Uterus (tissue), 4 donors: Measurements from ENCODE around the gene MDC1. TPM values are rescaled to one million over a fixed set of nuclear protein-coding genes. Genes with fewer than 3 reads are reported as not detected.
A peak's percentile ranks its signal among the peaks of the same experiment; 100 is the strongest.

Experiments used
- DNase-seq, 2 donors: peaks; one replicate each; pipeline ENCODE4 v3.0.0-alpha.2; 2019 to 2020
- H3K27ac ChIP-seq, 2 donors: fragments of 200-600 bp; sonication (generic); 1 replicate in 1 of 2; 2 replicates in 1 of 2; pipeline ENCODE4 v1.5.1; 2016 to 2018
- H3K27me3 ChIP-seq, 2 donors: fragments of 200-600 bp; sonication (generic); one replicate each; pipeline ENCODE4 v1.5.1; 2018 to 2019; ENCODE audit warnings: control low read depth in 1 of 2
- H3K36me3 ChIP-seq, 2 donors: fragments of 200-600 bp; sonication (generic); one replicate each; pipeline ENCODE4 v1.5.1; 2019; ENCODE audit warnings: control low read depth in 1 of 2
- H3K4me1 ChIP-seq, 2 donors: fragments of 200-600 bp; sonication (generic); one replicate each; pipeline ENCODE4 v1.5.1; 2018 to 2019; ENCODE audit warnings: control low read depth in 1 of 2
- H3K4me3 ChIP-seq, 2 donors: fragments of 200-600 bp; sonication (generic); 1 replicate in 1 of 2; 2 replicates in 1 of 2; pipeline ENCODE4 v1.5.1; 2018 to 2019; ENCODE audit warnings: mild to moderate bottlenecking in 1 of 2
- H3K9me3 ChIP-seq, 2 donors: fragments of 200-600 bp; sonication (generic); one replicate each; pipeline ENCODE4 v1.5.1; 2019; ENCODE audit warnings: control low read depth in 1 of 2
- POLR2A ChIP-seq, 2 donors: fragments of 450-650 bp; IDR thresholded peaks; one replicate each; pipeline ENCODE4 v1.6.1; 2016; ENCODE audit warnings: antibody characterized with exemption in 2 of 2, mild to moderate bottlenecking in 1 of 2, moderate library complexity in 1 of 2
- intact Hi-C: fragments of 100-400 bp; cut with DNase I; formaldehyde crosslinking; loops from one replicate; pipeline ENCODE4 v1.15.1; 2023; ENCODE audit warnings: low total_unique reads
- total RNA-seq, 4 donors: library from RNA; depleted of rRNA in 3 of 4; stranded (reverse); fragments of >200 nt in 3 of 4; gene quantifications; one replicate each; pipeline versions ENCODE4 v1.1.0 to v1.2.4, GENCODE V29; 2014 to 2023
- TF ChIP-seq, protein P1 (sequence below), 4 experiments: fragments of 200-600 bp in 2 of 4; fragments of 450-650 bp in 2 of 4; sonication (generic) in 2 of 4; IDR thresholded peaks; one replicate each; pipeline ENCODE4 v1.5.1; 2016 to 2019; ENCODE audit warnings: antibody characterized with exemption in 4 of 4, mild to moderate bottlenecking in 2 of 4, moderate library complexity in 1 of 4
- donor health status: DM: yes; HTN: yes; CAD: no.

MDC1 gene
- total RNA-seq, 4 donors from 2014 or later = 3.1 to 61.9 (median 10.2) TPM

DNA sequence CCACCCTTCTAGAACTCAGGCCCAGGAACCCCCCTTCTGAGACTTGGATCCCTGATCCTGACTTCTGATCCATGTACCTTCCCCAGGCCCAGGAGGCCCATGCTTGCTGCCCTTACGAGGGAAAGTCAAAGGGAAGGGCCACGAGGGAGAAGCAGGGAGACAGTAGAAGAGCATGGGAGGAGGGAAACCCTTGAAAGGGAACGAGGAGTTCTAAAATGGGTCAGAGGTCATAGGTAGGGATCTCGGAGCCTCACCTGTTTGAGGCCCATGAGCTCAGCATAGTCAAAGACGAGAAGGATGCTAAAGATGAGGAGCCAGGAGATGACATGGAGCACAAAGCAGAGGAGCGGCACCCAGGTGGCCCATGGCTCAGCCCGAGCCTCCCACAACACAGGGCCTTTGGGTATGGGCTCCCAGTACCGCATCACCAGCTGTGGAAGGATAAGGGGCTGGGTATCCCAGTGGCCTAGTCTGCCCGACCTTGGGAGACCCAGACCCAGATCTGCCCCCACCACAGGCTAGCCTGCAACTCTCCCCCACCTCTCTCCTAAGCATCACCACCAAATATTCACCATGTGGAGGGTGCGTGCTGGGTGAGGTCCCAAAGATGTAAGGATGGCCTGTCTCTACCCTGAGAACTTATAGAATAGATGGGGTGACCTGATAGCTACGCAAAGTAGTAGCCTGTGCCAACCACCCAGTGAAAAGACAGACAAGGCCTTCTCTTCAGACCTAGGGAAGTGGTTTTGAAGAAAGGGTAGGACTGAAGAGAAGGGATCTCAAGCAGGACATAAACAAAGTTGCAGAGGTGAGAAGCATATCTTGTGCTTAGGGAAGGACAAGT lies 27.8 kb downstream of the MDC1 start:
- H3K4me3 ChIP-seq = no peak overlapping the region
- H3K27ac ChIP-seq = peak overlapping the region; percentile 98 to 99
- intact Hi-C loops = no loop called here
- H3K4me1 ChIP-seq = peaks cover 8 to 10% of the 10 kb centered on the region in 2 donors
- no peaks in the 10 kb centered on the region for H3K27me3 ChIP-seq
- no peaks in the 10 kb centered on the region for H3K9me3 ChIP-seq
- no peak for TF ChIP-seq POLR2A (IDR thresholded peaks at IDR 0.05)
- TF ChIP-seq, protein P1, sequence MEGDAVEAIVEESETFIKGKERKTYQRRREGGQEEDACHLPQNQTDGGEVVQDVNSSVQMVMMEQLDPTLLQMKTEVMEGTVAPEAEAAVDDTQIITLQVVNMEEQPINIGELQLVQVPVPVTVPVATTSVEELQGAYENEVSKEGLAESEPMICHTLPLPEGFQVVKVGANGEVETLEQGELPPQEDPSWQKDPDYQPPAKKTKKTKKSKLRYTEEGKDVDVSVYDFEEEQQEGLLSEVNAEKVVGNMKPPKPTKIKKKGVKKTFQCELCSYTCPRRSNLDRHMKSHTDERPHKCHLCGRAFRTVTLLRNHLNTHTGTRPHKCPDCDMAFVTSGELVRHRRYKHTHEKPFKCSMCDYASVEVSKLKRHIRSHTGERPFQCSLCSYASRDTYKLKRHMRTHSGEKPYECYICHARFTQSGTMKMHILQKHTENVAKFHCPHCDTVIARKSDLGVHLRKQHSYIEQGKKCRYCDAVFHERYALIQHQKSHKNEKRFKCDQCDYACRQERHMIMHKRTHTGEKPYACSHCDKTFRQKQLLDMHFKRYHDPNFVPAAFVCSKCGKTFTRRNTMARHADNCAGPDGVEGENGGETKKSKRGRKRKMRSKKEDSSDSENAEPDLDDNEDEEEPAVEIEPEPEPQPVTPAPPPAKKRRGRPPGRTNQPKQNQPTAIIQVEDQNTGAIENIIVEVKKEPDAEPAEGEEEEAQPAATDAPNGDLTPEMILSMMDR (IDR thresholded peaks at IDR 0.05) = no peak
- H3K36me3 ChIP-seq = no peaks in the 10 kb centered on the region
- no peak for DNase-seq

DNA sequence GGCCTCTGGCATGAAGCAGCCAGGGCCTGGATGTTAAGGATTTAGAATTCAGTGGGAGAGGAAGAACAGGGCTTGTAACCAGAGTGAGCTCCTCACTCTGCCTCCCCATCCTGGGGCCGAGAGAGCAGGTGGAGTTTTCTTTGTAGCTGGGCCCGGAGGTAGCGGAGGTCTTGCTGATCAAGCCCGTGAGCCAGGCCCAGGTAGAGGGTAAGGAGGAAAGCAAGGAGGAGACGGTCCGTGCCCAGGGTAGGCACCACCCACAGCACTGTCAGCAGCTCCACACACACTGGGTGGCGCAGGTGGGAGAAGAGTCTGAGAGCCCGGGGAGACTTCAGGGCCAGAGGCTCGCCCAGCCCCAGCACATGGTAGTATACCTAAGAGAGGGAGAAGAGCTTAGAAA lies 28.5 kb downstream of the MDC1 start:
- intact Hi-C loops = no loop called here
- TF ChIP-seq, protein P1 (IDR thresholded peaks at IDR 0.05) = no peak
- Histone ChIP-seq H3K27me3 (no peaks in the 10 kb centered on the region), H3K4me3 (no peak overlapping the region), H3K36me3 (no peaks in the 10 kb centered on the region), H3K9me3 (no peaks in the 10 kb centered on the region), H3K4me1 (peaks cover 8 to 12% of the 10 kb centered on the region in 2 donors), H3K27ac (peak overlapping the region; percentile 98 to 99)
- DNase-seq = no peak

DNA sequence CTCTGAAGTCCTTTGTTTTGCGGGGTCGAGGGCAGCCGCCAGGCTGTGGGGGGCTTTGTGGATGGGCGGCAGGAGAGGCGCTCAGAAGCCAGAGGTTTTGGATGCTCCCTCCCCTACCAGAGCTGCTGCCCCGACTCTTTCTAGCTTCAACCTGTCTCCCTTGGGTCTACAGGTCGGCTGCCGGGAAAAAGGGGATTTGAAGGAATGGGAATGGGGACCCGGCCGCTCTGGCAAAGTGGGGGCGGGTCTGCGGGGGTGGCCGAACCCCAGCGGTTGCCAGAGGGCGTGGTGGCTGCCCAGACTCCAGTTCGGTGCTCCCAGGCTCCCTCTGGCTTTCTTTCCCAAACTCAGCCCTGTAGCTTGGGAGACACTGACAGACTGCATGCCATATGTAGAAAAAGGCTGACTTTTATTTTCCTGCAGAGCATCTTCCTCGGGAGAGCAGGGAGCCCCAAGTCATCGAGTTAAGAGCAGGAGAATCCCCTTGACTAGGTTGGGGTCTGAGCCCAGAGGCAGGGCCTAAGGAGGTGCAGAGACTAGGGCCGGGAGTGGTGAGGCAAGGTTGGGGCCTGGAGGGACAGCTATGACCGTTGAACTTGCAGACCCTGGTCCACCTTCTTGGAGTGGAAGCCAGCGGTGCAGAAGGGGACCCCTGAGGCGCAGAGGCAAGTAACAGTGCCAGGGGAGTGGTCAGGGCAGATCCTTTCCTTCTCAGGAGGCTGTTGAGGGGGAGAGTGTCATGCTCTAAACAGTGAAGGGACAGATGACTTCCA lies 29.2 kb downstream of the MDC1 start:
- Histone ChIP-seq H3K36me3 (no peaks in the 10 kb centered on the region), H3K4me1 (peaks cover 8 to 16% of the 10 kb centered on the region in 2 donors), H3K9me3 (no peaks in the 10 kb centered on the region), H3K4me3 (peak overlapping the region; percentile 79 to 99), H3K27ac (peak overlapping the region; percentile 98 to 99), H3K27me3 (no peaks in the 10 kb centered on the region)
- DNase-seq = peak; percentile 63 to 66
- intact Hi-C loops = loop anchor here (2.0 kb wide), 1 partner anchor 33 kb away; the partner anchor contains the start of gene TUBB
- TF ChIP-seq, protein P1 (IDR thresholded peaks at IDR 0.05) = peak; percentile 3 to 43 (median 38)
- no peak for TF ChIP-seq POLR2A (IDR thresholded peaks at IDR 0.05)

DNA sequence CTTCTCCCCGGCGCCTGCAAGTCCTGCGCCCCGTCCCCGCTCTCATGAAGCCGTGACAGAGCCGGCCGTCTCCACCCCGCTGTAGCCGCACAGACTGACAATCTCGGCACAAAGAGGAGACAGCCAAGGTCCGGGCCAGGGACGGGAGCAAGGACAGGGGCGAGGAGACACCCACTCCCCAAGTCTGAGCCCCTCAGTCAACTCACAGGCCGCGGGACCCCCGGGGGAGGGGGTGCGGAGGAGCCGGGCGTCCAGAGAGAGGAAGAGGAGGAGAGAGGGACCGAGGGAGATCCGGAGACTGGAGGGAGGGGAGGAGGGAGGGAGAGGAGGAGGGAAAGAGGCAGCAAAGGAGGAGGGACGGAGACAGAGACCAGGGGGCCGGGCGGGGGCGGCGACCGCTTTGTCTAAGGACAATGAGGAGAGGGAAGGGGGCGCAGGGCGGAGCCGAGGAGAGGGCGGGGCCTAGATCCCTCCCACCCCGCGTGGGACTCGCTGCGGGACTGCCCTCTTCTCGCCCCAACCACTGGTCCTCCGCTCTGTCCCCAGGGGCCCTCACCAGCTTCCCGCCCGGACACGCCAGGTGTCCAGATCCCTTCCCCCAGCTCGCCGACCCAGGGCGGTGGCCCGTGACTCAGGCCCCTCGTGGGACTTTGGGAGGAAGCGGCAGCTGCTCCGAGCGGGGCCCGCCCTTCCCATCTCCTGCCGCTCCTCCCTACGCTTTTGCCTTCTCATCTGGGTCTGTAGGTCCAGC lies 30.0 kb downstream of the MDC1 start:
- peak; percentile 97 for DNase-seq
- H3K27ac ChIP-seq = peak overlapping the region; percentile 98 to 99
- intact Hi-C loops = loop anchor here (2.0 kb wide), 1 partner anchor 34 kb away; the partner anchor contains the start of gene TUBB
- peaks cover 8 to 20% of the 10 kb centered on the region in 2 donors for H3K4me1 ChIP-seq
- peak overlapping the region; percentile 79 to 99 for H3K4me3 ChIP-seq
- H3K27me3 ChIP-seq = no peaks in the 10 kb centered on the region
- TF ChIP-seq POLR2A (IDR thresholded peaks at IDR 0.05) = peak; percentile 23 to 59
- TF ChIP-seq, protein P1 (IDR thresholded peaks at IDR 0.05) = no peak
- no peaks in the 10 kb centered on the region for H3K36me3 ChIP-seq
- no peaks in the 10 kb centered on the region for H3K9me3 ChIP-seq
